PC-3 (cell line): ENCODE measurements around the gene OTX1. TPM values are rescaled to one million over a fixed set of nuclear protein-coding genes. Genes with fewer than 3 reads are reported as not detected.

Experiments
- ATAC-seq: fragments of 200-7000 bp; cut with Tn5 transposase; 2 replicates; pipeline ENCODE4 v1.9.1; 2020; ENCODE audit warnings: mild to moderate bottlenecking, moderate library complexity
- BruUV-seq: library from RNA; stranded (reverse); fragments of 400-500 nt; replicated peaks from 2 replicates; lab custom pipeline; 2021; lab: Mats Ljungman, UMichigan
- CTCF ChIA-PET: fragments of 300-600 bp; sonication (Branson Sonifier 250); formaldehyde crosslinking; loops from one replicate; lab custom pipeline; 2022; ENCODE audit warnings: antibody characterized with exemption; lab: Charles Lee
- POLR2A ChIA-PET: fragments of 300-600 bp; sonication (Branson Sonifier 250); formaldehyde crosslinking; loops from one replicate; lab custom pipeline; 2022; ENCODE audit warnings: antibody characterized with exemption; ENCODE audit not compliant: unreplicated experiment; lab: Charles Lee
- DNase-seq: peaks from one replicate; pipeline ENCODE4 v3.0.0-alpha.2; 2015
- H2AFZ ChIP-seq: fragments of 300-600 bp; sonication (generic); 2 replicates; pipeline ENCODE4 v1.6.0; 2016; ENCODE audit warnings: antibody characterized with exemption, low read length
- H3F3A ChIP-seq: fragments of 300-600 bp; sonication (generic); one replicate; pipeline ENCODE4 v1.6.0; 2017; ENCODE audit warnings: antibody characterized with exemption, low read length, control low read depth, mild to moderate bottlenecking; ENCODE audit not compliant: unreplicated experiment
- H3K27ac ChIP-seq: fragments of 300-600 bp; sonication (generic); 2 replicates; pipeline ENCODE4 v1.5.1; 2016; ENCODE audit warnings: mild to moderate bottlenecking, low read length
- H3K27me3 ChIP-seq: fragments of 300-600 bp; sonication (generic); 2 replicates; pipeline ENCODE4 v1.6.1; 2016; ENCODE audit warnings: low read length, mixed read lengths
- H3K36me3 ChIP-seq: fragments of 300-600 bp; sonication (generic); 2 replicates; pipeline ENCODE4 v1.6.1; 2016; ENCODE audit warnings: low read depth, mixed run types, low read length, mixed read lengths
- H3K4me1 ChIP-seq: fragments of 300-600 bp; sonication (generic); 2 replicates; pipeline ENCODE4 v1.5.1; 2016; ENCODE audit warnings: low read length; ENCODE audit not compliant: insufficient read depth
- H3K4me2 ChIP-seq: fragments of 300-600 bp; sonication (generic); 2 replicates; pipeline ENCODE4 v1.6.0; 2016; ENCODE audit warnings: low read length
- H3K4me3 ChIP-seq: fragments of 300-600 bp; sonication (generic); 2 replicates; pipeline ENCODE4 v1.5.1; 2016; ENCODE audit warnings: mild to moderate bottlenecking, low read length, mixed read lengths
- H3K79me2 ChIP-seq: fragments of 300-600 bp; sonication (generic); 2 replicates; pipeline ENCODE4 v1.6.1; 2017; ENCODE audit warnings: low read length, mixed read lengths
- H3K9ac ChIP-seq: fragments of 300-600 bp; sonication (generic); 2 replicates; pipeline ENCODE4 v1.6.0; 2016; ENCODE audit warnings: mild to moderate bottlenecking, low read length
- H3K9me2 ChIP-seq: fragments of 300-600 bp; sonication (generic); replicated peaks from 2 replicates; pipeline ENCODE4 v1.6.1; 2016; ENCODE audit warnings: mixed run types, low read length, mixed read lengths
- H3K9me3 ChIP-seq: fragments of 300-600 bp; sonication (generic); 2 replicates; pipeline ENCODE4 v1.6.1; 2016; ENCODE audit warnings: low read length, mixed read lengths
- H4K20me1 ChIP-seq: fragments of 300-600 bp; sonication (generic); 2 replicates; pipeline ENCODE4 v1.6.1; 2016; ENCODE audit warnings: low read length, mixed read lengths
- CTCF ChIP-seq: fragments of 300-600 bp; sonication (generic); conservative IDR thresholded peaks from 2 replicates; pipeline ENCODE4 v1.5.1; 2017; ENCODE audit warnings: antibody characterized with exemption, low read depth, mild to moderate bottlenecking, low read length
- EZH2 ChIP-seq: fragments of 300-600 bp; sonication (generic); IDR thresholded peaks from one replicate; pipeline ENCODE4 v1.6.1; 2017; ENCODE audit warnings: antibody characterized with exemption, mild to moderate bottlenecking, low read length; ENCODE audit not compliant: unreplicated experiment
- EZH2phosphoT487 ChIP-seq: fragments of 300-600 bp; sonication (generic); IDR thresholded peaks from 2 replicates; pipeline ENCODE4 v1.6.1; 2018; ENCODE audit warnings: mild to moderate bottlenecking, antibody characterized with exemption, low read length, borderline replicate concordance
- intact Hi-C: fragments of 100-400 bp; cut with micrococcal nuclease; formaldehyde crosslinking; loops from 2 replicates; pipeline ENCODE4 v1.9.0; 2023
- total RNA-seq: library from RNA; depleted of rRNA; stranded (reverse); fragments of >200 nt; gene quantifications from 2 replicates; pipeline ENCODE4 v1.2.3, GENCODE V29; 2014

OTX1 gene
- total RNA-seq, 1 experiment from 2014 or later, result 2.3 TPM

DNA sequence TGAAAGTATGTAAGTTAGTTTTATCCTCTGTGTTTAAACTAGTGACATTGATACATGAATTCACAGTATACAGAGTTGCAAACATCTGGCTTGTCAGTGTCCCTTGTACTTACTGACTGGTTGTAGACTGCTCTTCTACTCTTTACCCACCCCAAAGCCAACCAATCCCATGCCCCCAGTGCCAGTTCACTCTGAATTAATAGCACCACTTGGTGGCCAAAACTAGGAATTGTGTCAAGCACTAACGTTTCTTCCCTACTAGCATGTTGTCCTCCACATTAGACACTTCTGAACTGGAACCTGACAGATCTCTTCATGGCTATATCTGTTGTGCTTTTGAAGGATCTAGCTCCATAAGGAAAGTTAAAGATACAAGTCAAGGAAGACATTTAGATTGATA, 27.2 kb upstream of the OTX1 start:
- H3K27ac ChIP-seq, result no peak overlapping the region
- no peaks in the 10 kb centered on the region for H3K9me3 ChIP-seq
- no peak overlapping the region for H3K4me2 ChIP-seq
- TF ChIP-seq EZH2phosphoT487 (no peak), CTCF (peak; percentile 76)
- H3K27me3 ChIP-seq, result no peaks in the 10 kb centered on the region
- H3K4me3 ChIP-seq, result no peak overlapping the region
- CTCF ChIA-PET, result no interaction called here
- H3K4me1 ChIP-seq, result no peaks in the 10 kb centered on the region
- POLR2A ChIA-PET, result no interaction called here
- peak; percentile 81 for ATAC-seq
- no peak overlapping the region for H3K9ac ChIP-seq
- H3K79me2 ChIP-seq, result no peaks in the 10 kb centered on the region
- BruUV-seq, result no TSS peak
- H3F3A ChIP-seq, result no peaks in the 10 kb centered on the region
- H2AFZ ChIP-seq, result no peak overlapping the region
- DNase-seq, result peak; percentile 76
- no peaks in the 10 kb centered on the region for H3K36me3 ChIP-seq
- no peaks in the 10 kb centered on the region for H4K20me1 ChIP-seq
- intact Hi-C loops, result loop anchor here (1.0 kb wide), 1 partner anchor 236 kb away; no protein-coding TSS in a partner anchor
- no peaks in the 10 kb centered on the region for H3K9me2 ChIP-seq

- H3K9me2 ChIP-seq, result no peaks in the 10 kb centered on the region
- H3K4me2 ChIP-seq, result no peak overlapping the region
- H2AFZ ChIP-seq, result no peak overlapping the region
- no peak overlapping the region for H3K9ac ChIP-seq
- no peaks in the 10 kb centered on the region for H3K79me2 ChIP-seq
- H3K36me3 ChIP-seq, result no peaks in the 10 kb centered on the region
- peaks cover 4% of the 10 kb centered on the region; the same call in 1 of the 2 replicates for H3K4me1 ChIP-seq
- intact Hi-C loops, result no loop called here
- no peaks in the 10 kb centered on the region for H3F3A ChIP-seq
- POLR2A ChIA-PET, result no interaction called here
- DNase-seq (no peak), ATAC-seq (no peak)
- no peak overlapping the region for H3K4me3 ChIP-seq
- no peak overlapping the region for H3K27ac ChIP-seq
- BruUV-seq, result no TSS peak
- CTCF ChIA-PET, result no interaction called here
- no peaks in the 10 kb centered on the region for H3K9me3 ChIP-seq
- no peaks in the 10 kb centered on the region for H3K27me3 ChIP-seq
- no peak for TF ChIP-seq EZH2
- no peak for TF ChIP-seq CTCF
- no peak for TF ChIP-seq EZH2phosphoT487
- no peaks in the 10 kb centered on the region for H4K20me1 ChIP-seq
Measured at GRCh38 chr2:63027220-63027619, 23.4 kb upstream of the OTX1 start.

DNA sequence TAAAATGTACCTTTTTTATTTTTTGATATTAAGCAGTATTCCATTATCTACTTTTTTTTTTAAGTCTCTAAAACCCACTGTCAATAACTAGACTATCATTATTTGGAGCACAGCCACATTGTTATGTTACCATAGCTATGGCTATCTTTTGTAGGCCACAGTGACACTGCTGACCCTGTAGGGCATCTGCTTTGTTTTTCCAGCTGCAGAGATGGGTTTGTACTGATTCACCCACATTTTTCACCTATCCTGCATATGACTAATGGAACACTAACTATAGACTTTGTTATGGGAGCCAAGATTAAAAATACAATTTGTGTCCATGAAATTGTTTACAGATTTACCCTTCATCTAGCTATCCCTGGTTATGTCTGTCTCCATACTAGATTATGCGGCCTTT, 21.6 kb upstream of the OTX1 start:
- no peak for ATAC-seq
- POLR2A ChIA-PET, result no interaction called here

More for the DNA sequence above, 21.6 kb upstream of the OTX1 start:
- TF ChIP-seq EZH2phosphoT487 (no peak), EZH2 (no peak), CTCF (no peak)
- Histone ChIP-seq H3K4me2 (no peak overlapping the region), H2AFZ (no peak overlapping the region), H3K9me2 (no peaks in the 10 kb centered on the region), H3K27me3 (no peaks in the 10 kb centered on the region), H3K79me2 (no peaks in the 10 kb centered on the region), H4K20me1 (no peaks in the 10 kb centered on the region), H3K36me3 (no peaks in the 10 kb centered on the region), H3K9me3 (no peaks in the 10 kb centered on the region), H3K9ac (no peak overlapping the region), H3K4me1 (peaks cover 4% of the 10 kb centered on the region; the same call in 1 of the 2 replicates), H3F3A (no peaks in the 10 kb centered on the region), H3K27ac (no peak overlapping the region), H3K4me3 (no peak overlapping the region)
- DNase-seq, result peak; percentile 22
- CTCF ChIA-PET, result no interaction called here
- intact Hi-C loops, result no loop called here
- BruUV-seq, result no TSS peak
